ENCODE results near the gene MAP3K7CL.

Gene MAP3K7CL

DNA sequence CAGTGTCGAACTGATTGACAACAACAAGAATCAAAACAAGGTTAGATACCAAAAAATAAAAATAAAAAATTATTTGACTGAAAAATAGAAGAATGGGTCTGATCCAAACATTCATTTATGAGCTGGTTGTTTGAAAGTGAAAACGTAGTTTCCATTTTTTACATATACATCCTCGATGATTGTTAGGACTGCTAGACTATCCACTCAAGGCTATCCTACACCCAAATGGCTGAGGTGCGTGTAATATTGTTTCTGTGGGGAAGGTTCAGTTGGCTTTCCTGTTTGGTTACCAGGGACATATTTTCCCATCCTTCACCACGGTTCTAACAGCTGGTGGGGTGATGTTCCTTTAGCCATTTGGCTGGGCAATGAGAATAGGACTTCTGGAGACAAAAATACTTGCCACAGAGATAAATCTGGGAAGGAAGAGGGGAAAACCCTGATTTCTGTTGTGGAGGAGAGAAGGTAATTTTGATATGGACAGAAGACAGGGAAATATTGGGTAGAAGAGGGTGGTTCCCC lies 66.3 kb downstream of the MAP3K7CL start:
- DNase-seq (ENCODE audit: low read depth), result no peak

DNA sequence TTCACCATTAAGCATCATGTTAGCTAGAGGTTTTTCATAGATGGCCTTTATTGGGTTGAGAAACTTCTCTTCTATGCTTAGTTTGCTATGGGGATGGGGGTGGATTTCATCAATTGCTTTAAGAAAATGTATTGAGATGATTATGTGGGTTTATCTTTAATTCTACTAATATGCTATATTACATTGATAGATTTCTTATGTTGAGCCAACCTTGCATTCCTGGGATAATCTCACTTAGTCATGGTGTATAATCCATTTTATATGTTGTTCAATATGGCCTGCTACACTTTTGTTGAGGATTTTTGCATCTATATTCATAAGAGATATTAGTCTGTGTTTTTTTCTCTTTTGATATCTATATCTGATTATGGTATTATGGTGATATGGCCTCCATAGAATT lies 70.7 kb downstream of the MAP3K7CL start:
- no peak for DNase-seq (ENCODE audit: low read depth)

DNA sequence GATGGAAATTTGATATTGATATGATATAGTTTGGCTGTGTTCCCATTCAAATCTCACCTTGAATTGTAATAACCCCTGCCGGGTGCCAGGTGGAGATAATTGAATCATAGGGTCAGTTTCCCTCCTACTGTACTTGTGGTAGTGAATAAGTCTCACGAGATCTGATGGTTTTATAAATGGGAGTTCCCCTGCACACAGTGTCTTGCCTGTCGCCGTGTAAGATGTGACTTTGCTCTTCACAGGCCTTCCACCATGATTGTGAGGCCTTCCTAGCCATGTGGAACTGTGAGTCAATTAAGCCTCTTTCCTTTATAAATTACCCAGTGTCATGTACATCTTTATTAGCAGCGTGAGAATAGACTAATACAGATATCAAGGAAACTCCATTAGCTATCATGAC lies 74.6 kb downstream of the MAP3K7CL start:
- no peak for DNase-seq (ENCODE audit: low read depth)

DNA sequence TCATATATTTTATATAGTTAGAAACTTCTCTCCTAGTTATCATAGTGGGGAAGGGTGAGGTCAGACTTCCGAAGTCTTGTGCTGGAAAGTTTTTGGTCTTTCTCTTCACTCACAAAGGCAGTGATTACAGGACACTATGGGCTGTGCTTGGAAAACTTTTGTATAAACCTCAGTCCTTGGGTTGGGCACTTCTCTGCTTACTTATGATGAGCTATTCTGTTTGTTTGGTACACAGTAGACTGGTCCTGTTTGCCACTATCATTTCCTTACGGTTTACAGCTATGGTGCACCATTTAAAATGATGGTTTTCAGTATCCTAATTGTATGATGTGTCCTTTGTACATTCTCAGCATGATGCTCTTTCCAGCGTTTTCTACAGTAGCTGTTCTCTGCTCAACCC lies 75.5 kb downstream of the MAP3K7CL start:
- DNase-seq (ENCODE audit: low read depth), result no peak

DNA sequence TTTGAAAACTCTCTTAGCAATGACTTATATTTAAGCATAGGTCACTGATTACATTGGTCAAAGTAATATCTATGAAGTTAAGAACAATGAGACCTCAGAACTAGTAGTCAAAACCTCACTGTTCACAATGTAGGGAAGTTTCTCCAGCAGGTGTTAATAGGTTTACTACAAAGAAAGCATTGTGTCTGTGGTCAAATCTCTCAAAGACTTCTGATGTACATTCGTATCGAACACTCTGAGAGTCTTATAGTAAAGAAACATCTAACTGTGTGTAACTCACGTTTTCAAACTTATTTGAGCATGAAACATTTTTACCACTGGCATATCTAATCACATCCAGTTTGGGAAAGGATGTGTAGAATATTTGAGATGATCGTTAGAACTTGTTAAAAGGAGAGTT lies 76.0 kb downstream of the MAP3K7CL start:
- no peak for DNase-seq (ENCODE audit: low read depth)

DNA sequence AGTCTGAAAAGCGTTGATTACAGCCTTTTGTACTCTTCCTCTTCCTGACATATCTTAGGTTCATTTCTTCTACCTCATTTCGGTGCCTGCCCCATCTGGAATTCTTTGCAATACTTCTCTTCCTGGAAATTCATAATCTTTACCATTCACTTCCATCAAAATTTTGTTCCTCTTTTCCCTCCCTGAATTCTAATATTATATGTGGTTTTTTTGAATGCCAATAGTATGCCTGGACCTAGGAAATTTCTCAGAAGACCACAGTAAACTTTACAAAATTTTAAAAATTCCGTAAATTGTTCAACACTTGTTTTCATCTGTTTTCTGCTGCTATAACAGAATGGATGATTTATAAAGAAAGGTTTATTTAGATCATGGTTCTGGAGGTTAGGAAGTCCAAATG lies 76.8 kb downstream of the MAP3K7CL start:
- DNase-seq (ENCODE audit: low read depth), result no peak

DNA sequence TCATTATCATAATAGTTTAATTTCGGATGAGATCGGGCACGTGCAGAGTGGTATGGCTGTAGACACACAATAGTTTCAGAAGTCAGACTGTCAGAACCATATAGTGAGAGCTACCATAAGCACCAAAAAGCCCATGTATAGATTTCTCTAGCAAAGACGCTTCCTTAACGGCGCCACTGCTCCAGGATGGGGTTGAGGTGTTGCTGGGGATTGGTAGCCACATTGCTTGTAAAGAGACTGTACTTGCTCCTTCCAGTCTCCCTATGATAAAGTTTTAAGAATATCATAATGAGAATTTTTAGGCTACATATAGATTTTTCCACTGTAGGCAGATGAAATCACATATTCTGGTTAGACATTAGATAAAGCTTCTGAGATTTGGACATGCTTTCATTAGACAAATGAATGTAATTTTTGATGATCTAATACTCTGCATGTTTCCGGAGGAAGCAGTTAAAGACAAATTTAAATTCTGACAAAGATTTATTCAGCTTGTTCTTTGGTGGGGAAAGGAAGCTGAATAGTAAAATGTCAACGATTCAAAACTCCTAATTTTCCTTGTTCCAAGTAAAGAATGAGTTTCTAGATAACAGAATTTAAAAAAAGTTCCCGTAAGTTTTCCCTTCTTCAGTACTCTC lies 77.7 kb downstream of the MAP3K7CL start:
- DNase-seq (ENCODE audit: low read depth), result no peak

DNA sequence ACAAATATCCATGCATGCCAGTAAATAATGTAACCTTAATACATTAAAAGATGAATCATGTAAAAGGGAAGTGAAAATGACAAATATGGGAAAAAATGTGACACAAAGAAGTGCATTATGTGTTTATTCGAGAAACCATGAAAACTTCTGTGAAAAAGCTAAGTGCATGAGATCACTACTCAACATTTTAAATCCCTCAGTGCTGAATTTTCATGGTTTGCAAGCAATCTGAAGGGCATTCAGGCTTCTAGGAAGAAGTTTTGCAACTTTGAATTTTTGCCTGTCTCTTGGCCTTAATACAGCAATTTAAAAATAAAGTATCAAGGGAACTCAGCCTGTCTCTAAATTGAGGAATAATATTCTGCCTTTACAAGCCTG lies 78.2 kb downstream of the MAP3K7CL start:
- no peak for DNase-seq (ENCODE audit: low read depth)

DNA sequence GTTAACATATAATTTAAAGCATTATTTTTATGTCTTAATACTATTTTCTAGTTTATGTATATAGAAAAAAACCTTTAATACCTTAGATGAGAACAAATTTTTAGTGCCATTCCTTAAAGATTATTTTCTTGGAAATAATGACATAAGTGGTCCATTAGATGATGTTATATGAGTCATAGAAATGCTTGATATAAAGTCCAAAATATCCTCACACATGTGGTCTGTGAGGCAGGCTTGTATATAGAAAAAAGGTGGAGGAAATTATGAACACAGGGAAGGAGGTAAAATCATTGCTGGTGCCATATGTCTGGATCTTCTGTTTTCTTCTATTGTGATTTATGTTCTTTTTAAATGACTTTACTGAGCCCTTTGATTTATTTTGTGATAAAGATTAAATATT lies 79.3 kb downstream of the MAP3K7CL start:
- no peak for DNase-seq (ENCODE audit: low read depth)

DNA sequence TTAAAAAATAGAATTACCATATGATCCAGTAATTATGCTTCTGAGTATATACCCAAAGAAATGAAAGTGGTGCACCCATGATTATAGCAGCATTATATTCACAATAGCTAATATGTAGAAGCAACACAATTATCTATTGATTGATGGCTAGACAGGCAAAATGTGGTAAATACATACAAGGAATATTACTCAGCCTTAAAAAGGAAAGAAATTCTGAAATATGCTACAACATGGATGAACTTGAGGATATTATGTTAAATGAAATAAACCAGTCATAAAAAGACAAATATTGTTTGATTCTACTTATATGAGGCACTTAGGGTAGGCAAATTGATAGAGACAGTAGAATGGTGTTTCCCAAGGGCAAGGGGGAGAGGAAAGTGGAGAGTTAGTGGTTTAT lies 80.8 kb downstream of the MAP3K7CL start:
- DNase-seq (ENCODE audit: low read depth), result no peak

DNA sequence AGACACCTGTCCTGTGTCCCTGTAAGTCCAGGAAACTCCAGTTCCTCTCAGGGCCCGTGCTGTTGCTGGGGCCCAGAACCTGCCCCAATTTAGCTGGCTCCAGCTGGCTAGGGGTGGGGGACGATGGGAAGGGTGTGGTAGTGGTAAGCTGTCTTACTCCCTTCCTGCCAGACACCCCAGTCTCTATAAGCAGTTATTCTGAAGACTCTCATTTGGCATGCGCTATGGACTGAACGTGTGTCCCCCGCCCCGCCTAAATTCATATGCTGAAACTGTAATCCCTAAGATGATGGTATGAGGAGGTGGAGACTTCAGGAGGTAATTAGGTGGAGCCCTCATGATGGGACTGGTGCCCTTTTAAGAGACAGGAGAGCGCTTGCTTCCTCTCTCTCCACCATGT lies 82.0 kb downstream of the MAP3K7CL start:
- no peak for DNase-seq (ENCODE audit: low read depth)

DNA sequence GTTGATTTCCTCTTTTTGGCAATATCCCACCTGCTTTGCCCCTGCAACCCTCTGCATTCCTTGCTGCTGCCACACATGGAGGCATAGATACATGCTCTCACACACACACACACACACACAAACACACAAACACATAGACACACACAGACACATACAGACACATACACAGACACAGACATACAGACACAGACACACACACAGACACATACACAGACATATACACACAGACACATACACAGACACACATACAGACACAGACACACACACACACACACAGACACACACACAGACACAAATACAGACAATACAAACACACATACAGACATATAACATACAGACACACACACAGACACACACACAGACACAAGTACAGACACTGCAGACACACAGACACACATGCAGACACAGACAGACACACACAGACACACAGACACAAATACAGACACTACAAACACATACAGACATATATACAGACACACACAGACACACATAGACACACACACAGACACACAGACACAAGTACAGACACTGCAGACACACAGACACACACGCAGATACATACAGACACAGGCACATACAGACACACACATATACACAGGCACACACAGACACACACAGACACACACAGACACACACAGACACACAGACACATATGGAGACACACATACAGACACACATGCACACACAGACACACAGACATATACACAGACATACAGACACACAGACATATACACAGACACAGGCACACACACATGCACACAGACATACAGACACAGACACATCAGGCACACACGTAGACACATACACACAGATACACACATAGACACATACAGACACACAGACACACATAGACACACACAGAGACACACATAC lies 83.3 kb downstream of the MAP3K7CL start:
- no peak for DNase-seq (ENCODE audit: low read depth)

DNA sequence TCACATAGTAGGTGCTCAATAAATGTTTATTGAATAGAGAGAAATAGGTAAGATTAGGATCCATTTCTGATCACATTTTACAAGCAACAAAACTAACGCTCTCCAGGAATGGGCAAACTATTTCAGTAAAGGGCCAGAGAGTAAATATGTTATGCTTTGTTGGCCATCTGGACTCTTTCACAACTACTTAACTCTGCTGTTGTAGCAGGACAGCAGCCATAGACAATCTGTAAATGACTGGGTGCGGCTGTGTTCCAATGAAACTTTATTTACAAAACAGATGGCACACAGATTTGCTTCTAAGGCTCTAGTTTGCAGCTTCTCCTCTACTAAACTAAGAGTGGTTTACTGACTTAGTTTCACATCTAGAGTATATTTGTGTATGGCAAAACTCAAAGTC lies 85.3 kb downstream of the MAP3K7CL start:
- no peak for DNase-seq (ENCODE audit: low read depth)

DNA sequence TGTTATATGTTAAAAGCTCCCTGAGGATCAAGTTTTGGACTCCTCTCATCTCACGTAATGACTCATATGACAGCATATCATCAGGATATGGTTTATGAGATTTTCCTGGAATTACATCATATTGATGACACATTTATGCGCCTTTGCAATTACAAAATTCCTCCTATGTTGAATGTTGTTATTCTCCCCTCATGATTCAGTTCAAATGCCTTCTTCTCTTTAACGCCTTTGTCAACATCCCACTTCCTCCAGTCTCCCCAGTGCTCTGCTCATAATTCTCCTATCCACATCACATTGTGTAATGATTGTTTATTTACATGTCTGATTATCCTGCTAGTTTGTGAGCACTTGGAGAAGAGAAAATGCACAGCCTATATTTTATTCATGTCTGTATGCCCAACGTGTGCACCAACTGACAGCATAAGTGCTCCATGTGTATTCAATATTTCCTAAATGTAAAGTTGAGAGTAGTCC lies 87.4 kb downstream of the MAP3K7CL start:
- DNase-seq (ENCODE audit: low read depth), result no peak

DNA sequence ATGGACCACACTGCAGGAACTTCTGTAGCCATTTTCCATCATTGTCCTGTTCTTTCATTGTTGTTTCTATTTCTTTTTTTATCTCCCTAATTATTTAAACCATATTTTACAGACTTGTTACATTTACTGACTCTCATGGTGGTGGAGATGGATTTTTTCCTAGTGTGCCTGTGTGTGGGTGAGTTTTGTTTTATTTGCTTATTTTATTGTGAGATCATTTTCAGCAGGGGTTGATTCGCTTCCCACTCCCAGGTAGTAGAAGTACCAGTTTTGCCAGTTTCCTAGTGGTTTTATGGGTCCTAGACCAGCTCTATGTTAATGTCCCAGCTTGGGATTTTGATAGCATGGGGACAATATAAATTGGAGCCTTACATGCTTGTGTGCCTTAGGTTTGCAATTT lies 88.3 kb downstream of the MAP3K7CL start:
- no peak for DNase-seq (ENCODE audit: low read depth)

DNA sequence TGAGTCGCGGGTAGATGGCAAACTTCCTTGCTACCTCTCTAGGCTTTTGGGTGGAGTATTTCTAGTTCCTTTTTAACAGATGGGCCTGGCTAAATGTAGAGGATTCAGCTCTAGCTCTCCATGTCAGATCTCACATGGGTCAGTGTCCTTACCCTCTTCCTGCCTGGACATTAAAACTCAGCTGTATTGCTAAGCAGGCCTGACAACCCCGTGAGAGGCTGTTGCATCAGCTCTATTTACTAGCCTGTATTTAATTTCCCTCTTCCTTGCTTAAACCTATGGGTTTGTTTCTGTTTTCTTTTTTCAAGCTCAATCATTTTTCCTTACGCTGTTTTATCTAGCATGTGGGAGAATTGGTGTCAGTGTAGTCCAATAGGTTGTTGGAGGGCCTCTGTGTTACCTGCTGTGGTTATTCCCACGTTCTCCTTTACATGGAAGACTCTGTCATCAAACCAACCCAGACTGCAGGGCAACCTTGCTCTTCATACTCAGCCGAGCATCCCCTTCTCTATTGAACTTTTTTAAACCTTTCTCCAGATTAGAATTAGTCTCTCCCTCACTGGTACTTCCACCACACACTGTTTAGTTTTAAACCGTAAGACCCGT lies 88.8 kb downstream of the MAP3K7CL start:
- DNase-seq (ENCODE audit: low read depth), result no peak

DNA sequence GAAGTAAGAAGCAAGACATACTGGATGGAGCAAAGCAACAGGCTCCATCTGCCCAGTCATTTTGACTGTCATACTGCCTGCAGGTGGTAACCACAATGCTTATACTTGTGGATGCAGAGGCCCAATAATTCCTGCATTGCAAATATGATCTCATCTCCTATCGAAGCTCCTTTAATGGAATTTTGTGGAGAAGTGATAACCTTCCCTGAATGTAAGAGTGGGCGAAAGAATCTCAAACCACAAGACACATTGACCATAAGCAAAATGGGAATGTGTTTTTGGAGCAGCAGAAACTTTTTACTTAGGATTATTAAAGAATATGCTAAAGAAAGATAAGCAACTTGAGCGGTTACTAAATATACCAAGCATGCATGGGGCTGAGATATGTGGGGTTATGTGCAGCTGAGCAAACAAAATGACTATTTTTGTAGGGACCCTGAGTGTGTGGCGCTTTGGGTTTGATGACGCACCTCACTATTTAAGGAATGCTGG lies 90.9 kb downstream of the MAP3K7CL start:
- no peak for DNase-seq (ENCODE audit: low read depth)

DNA sequence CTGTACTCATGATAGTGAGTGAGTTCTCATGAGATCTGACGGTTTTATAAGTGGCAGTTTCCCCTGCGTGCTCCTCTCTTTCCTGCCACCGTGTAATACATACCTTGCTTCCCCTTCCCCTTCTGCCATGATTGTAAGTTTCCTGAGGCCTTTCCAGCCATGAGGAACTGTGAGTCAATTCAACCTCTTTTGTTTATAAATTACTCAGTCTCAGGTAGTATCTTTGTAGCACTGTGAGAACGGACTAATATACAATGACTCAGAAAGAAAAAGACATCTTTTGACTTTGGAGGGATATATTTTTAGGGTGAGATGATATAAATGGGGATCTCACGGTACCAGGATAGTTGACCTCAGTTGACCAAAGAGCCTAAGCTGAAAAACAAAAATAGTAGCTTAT lies 93.6 kb downstream of the MAP3K7CL start:
- no peak for DNase-seq (ENCODE audit: low read depth)
